ENCODE results near the gene TNS3. TPM values are rescaled to one million over a fixed set of nuclear protein-coding genes. Genes with fewer than 3 reads are reported as not detected.

TNS3 gene
- total RNA-seq, 4 donors from 2014 or later: 34.6 to 52.5 (median 48.6) TPM

DNA sequence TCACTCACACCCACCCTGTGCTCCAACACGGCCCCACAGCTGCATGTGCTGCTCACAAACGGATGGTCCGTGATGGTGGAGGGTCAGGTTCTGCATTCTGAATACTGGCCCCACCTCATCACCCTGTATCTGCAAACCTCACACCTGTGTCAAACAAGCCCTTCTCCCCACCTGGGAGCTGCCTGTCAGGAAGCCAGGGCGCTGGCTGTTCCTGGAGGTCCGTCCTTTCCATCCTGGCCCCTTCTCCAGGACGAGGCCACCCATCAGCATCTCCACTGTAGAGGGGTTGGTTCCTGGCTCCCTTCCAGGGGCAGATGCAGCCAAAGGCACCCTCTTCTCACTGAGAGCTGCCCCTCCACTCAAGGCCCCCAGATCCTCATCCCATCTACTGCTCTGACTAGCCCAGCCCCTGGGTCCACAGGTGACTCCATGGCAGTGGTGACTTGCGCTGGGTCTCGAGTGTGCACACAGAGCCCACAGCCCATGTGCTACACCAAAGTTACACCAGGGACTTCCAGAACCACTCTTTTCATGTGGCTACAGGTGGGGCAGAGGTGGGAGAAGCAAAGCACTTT lies 229.4 kb downstream of the TNS3 start:
- 97% methylated on average over 8 of the region's 8 CpGs for WGBS

DNA sequence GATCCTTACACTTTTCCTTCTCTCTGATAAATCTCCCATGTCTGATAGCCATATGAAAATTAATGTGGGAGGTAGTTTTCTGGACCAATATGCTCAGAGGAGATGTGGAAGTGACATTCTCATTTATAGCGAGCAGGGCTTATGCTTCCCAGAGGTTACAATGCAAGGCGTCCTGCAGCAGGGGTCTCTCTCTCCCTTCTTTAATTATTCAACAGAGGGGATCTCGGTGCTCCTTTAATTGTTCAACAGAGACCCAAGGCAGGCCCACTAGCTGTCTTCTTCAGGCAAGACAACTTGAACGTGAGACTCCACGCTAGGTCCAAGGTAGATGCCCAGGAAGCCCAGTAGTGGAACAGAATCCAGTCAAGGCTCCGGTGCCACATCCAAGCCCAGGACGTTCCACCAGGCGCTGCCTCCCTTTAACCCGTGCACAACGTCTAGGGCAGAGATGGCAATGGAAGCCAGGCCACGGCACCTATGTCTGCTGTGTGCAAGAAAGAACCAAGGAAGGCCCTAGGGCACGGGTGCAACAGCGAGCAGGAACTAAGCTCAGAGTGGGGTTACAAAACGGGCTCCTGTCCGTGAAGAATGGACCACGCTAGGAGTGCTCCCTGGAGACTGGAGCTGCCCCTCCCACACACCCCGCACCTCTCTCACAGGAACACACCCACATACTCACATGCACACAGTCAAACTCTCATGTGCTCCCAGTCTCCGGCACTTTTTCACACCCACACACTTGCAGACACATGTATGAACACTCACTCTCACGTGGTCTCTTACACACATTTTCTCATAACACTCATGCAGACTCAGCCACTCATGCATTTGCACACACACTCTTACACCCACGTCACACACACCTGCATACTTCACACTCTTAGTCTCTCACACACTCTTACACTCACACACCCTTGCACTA lies 230.4 kb downstream of the TNS3 start:
- no peaks in the 10 kb centered on the region for H3K9me3 ChIP-seq
- WGBS: 88% methylated on average over 9 of the region's 20 CpGs
- no peak overlapping the region for H3K4me3 ChIP-seq
- peaks cover 13 to 22% (median 17%) of the 10 kb centered on the region in 4 donors for H3K4me1 ChIP-seq
- peaks cover 0 to 10% (median 0%) of the 10 kb centered on the region in 4 donors for H3K36me3 ChIP-seq
- DNase-seq (ENCODE audit: extremely low spot score): no peak
- intact Hi-C loops (cut with DNase I): no loop called here
- TF ChIP-seq POLR2A (IDR thresholded peaks at IDR 0.05; ENCODE audit: low read depth): no peak
- TF ChIP-seq, protein P1, sequence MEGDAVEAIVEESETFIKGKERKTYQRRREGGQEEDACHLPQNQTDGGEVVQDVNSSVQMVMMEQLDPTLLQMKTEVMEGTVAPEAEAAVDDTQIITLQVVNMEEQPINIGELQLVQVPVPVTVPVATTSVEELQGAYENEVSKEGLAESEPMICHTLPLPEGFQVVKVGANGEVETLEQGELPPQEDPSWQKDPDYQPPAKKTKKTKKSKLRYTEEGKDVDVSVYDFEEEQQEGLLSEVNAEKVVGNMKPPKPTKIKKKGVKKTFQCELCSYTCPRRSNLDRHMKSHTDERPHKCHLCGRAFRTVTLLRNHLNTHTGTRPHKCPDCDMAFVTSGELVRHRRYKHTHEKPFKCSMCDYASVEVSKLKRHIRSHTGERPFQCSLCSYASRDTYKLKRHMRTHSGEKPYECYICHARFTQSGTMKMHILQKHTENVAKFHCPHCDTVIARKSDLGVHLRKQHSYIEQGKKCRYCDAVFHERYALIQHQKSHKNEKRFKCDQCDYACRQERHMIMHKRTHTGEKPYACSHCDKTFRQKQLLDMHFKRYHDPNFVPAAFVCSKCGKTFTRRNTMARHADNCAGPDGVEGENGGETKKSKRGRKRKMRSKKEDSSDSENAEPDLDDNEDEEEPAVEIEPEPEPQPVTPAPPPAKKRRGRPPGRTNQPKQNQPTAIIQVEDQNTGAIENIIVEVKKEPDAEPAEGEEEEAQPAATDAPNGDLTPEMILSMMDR (IDR thresholded peaks at IDR 0.05): no peak
- no peaks in the 10 kb centered on the region for H3K27me3 ChIP-seq
- H3K27ac ChIP-seq (replicated peaks in 1 of 4): no peak overlapping the region

More for the DNA sequence above, 229.4 kb downstream of the TNS3 start:
- H3K4me1 ChIP-seq: peaks cover 13 to 22% (median 17%) of the 10 kb centered on the region in 4 donors
- DNase-seq (ENCODE audit: extremely low spot score): no peak
- no peak overlapping the region for H3K4me3 ChIP-seq
- H3K27me3 ChIP-seq: no peaks in the 10 kb centered on the region
- TF ChIP-seq, protein P1 (IDR thresholded peaks at IDR 0.05): no peak
- no peak for TF ChIP-seq EP300 (IDR thresholded peaks at IDR 0.05)
- no peak for TF ChIP-seq POLR2AphosphoS5 (IDR thresholded peaks at IDR 0.05)
- no peak for TF ChIP-seq POLR2A (IDR thresholded peaks at IDR 0.05; ENCODE audit: low read depth)
- peaks cover 0 to 8% (median 0%) of the 10 kb centered on the region in 4 donors for H3K36me3 ChIP-seq
- no peaks in the 10 kb centered on the region for H3K9me3 ChIP-seq
- H3K27ac ChIP-seq (replicated peaks in 1 of 4): no peak overlapping the region
- intact Hi-C loops (cut with DNase I): no loop called here

DNA sequence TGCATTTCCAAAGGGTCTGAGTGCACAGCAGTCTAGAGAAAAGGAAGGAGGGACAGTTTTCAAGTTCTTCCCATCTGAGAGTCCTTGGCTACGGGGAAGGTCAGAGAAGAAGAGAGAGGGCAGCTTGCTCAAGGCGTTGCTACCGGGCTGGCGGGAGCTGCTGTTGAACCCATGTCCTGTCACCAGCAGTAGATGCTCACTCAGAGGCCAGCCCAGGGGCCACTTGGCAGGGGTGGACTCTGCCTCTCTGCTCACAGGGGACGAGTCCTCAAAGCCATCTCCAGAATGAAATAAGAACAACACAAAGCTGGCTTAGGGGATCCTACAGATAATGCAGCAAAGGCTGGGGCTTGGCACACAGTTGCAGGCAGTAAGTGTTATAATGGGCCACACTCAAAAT lies 231.5 kb downstream of the TNS3 start:
- 95% methylated on average over 4 of the region's 5 CpGs for WGBS
- intact Hi-C loops (cut with DNase I): no loop called here
- Histone ChIP-seq H3K36me3 (peaks cover 0 to 16% (median 1%) of the 10 kb centered on the region in 4 donors), H3K9me3 (no peaks in the 10 kb centered on the region), H3K4me3 (no peak overlapping the region), H3K27me3 (no peaks in the 10 kb centered on the region), H3K4me1 (peaks cover 6 to 14% (median 7%) of the 10 kb centered on the region in 4 donors), H3K27ac (replicated peaks in 1 of 4) (no peak overlapping the region)
- DNase-seq (ENCODE audit: extremely low spot score): no peak
- no peak for TF ChIP-seq POLR2AphosphoS5 (IDR thresholded peaks at IDR 0.05)
- TF ChIP-seq EP300 (IDR thresholded peaks at IDR 0.05): no peak
- TF ChIP-seq POLR2A (IDR thresholded peaks at IDR 0.05; ENCODE audit: low read depth): no peak
- TF ChIP-seq, protein P1 (IDR thresholded peaks at IDR 0.05): no peak

DNA sequence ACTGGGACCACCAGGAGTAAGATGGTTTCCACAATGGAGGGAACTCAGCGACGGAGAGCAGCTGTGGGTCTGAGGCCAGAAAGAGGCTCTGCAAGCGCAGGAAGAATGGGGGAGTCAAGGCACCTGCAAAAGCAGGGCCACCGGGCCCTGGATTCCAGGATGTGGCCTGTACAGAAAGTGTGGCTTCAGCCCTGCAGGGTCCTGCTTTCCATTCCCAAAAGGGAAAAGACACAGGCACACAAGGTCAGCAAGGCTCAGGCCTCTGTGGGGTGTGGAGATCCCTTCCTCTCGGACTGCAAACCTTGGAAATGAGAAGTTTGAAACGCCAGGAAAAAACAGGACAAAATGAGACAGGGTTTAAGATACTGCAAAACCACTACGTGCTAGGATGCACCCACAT lies 232.5 kb downstream of the TNS3 start:
- peaks cover 0 to 4% (median 0%) of the 10 kb centered on the region in 4 donors for H3K4me1 ChIP-seq
- WGBS: 92% methylated on average over 7 of the region's 7 CpGs
- no peak overlapping the region for H3K4me3 ChIP-seq
- H3K27me3 ChIP-seq: no peaks in the 10 kb centered on the region
- TF ChIP-seq EP300 (IDR thresholded peaks at IDR 0.05): no peak
- TF ChIP-seq POLR2A (IDR thresholded peaks at IDR 0.05; ENCODE audit: low read depth): no peak
- TF ChIP-seq, protein P1 (IDR thresholded peaks at IDR 0.05): no peak
- TF ChIP-seq POLR2AphosphoS5 (IDR thresholded peaks at IDR 0.05): no peak
- intact Hi-C loops (cut with DNase I): no loop called here
- H3K9me3 ChIP-seq: no peaks in the 10 kb centered on the region
- H3K27ac ChIP-seq (replicated peaks in 1 of 4): no peak overlapping the region
- no peak for DNase-seq (ENCODE audit: extremely low spot score)
- peaks cover 0 to 24% (median 5%) of the 10 kb centered on the region in 4 donors for H3K36me3 ChIP-seq
